KG1 (cell line): ENCODE measurements around the gene COIL.

ENCODE experiments used
- DNase-seq: peaks from one replicate; lab custom pipeline; 2025; lab: John Stamatoyannopoulos, UW

The COIL gene

DNA sequence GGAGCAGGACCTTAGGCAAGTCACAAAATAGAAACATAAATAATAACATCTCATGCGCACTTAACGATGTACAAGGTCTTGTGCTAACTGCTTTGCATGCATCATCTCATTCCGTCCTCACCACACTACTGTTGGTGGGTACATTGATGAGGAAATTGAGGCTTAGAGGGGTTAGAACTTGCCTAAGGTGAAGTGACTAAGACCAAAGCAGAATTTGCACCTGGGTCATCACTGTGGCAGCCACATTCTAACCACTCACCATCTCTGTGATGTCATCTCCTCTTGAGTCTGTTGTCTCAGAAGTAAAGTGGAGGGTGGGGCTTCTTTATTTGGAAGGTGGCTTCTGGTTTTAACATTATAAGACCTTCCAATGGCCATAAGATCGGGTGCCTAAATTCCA, 26.6 kb downstream of the COIL start:
- no peak for DNase-seq

DNA sequence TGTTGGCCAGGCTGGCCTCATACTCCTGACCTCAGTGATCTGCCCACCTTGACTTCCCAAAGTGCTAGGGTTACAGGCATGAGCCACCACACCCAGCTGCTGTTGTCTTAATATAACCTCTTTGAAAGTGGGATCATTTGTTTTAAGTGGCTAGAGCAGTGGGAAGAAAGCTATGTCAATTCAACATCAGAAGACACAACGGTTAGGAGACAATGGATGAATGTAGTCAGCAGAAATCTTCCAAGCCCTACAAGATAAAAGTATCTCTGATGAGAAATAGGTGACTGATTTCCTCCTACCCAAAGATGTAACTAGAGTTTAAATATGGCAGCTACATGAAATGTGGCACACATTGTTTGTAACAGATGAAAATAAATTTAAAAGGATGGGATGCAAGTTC, 27.0 kb downstream of the COIL start:
- no peak for DNase-seq

DNA sequence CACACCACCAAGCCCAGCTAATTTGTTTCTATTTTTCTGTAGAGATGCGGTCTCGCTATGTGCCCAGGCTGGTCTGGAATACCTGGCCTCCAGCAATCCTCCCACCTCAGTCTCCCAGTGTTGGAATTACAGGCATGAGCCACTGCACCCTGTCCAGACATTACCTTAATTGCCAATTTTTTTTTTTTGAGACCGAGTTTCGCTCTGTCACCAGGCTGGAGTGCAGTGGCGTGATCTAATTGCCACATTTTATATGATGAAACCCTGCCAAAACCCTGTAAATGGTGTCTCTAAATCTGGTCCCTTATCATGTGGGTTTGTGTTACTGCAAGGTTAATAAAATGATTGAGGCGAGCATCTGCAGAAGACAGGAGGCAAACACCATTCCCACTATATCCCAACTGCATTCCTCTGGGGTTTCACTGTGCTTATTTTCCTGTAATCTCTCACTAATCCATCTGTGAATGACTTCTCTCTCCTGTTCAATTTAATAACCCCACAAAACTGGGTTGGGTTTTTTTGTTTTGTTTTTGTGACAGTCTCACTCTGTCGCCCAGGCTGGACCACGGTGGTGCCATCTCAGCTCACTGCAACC, 27.6 kb downstream of the COIL start:
- DNase-seq, result no peak

DNA sequence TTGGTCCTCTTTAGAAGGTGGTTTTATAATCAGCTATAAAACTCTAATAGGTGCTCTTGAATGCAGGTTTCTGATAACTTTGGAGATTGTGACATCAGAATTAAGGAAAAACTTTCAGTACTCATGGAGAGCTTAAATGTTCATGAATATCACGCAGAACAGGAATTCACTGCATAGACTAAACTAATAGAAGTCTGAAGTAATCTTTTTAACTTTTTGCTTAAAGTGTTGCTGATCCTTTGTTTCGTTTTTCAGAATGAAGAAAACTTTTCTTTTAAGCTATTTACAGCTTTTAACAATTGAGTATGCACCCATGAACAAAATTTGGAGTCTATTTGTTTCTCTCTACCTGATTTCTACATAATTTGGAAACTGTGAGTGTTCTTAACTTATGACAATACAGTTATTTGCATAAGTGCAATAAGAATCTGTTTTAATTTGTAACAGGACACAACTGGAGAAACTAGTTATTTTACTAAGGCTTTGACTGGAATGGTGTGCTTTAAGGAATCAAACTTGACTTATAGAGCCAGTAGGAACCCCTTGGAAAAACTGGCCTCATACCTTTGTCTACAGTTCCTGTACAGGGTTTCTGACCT, 30.0 kb downstream of the COIL start:
- DNase-seq, result no peak

DNA sequence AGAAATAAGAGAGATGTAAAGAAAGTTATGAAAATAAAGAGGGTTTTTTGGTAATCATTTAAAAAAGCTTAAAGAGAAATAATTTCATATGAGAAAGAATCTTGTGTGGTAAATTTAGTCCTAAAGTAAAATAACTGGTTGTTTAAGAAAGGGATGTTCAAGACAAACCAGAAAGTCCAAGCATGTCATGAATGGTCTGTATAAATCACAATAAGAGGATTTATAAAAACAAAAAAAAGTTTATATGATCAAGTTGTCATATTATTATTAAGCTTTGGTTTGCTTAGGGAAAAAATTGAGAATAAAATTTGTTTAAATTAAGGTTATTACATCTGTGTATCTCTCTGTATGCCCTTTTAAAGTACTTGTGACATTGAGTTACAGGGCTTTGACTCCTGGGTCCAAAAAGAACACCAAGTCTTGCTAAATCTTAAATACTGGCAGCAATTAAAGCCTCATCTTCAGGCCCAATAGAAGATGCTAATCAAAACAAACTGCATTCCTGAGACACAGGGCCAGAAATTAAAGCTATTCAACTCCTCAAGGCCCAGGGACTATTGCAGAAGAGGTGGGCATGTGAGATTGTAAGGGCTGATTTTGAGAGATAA, 31.4 kb downstream of the COIL start:
- no peak for DNase-seq

DNA sequence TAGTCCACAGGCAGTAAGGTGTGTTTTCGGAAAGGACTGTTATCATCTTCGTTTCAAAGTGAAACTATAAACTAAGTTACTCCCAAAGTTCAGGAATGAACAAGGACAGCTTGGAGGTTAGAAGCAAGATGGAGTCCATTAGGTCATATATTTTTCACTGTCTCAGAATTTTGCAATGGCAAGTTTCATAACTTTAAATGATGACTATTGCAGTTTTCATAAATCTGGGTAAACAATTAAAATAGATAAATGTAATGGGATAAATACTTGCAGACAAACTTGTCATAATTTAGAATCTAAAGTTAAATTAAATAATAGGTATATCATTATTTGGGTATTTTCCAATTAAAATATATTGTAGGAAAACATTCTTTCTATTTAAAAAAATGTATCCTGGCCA, 32.3 kb downstream of the COIL start:
- DNase-seq, result no peak

DNA sequence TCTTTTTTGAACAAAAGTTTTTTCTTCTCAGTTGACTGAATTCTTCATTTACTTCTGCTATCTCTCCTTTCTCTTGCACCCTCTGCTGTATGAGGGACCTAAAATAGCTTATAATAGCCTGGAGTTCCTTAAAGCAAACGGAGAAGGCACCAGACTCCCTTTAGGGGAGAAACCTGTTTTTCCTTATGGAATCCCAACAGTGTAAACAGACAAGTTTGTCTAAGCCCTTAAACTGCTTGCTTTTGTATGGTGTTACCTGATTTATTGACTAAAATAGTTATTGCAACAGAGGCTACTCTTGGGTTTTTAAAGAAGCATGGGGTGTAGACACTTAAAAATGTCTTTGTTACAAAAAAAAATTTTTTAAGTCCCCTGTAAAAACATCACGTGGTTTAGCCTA, 34.1 kb downstream of the COIL start:
- DNase-seq, result no peak

DNA sequence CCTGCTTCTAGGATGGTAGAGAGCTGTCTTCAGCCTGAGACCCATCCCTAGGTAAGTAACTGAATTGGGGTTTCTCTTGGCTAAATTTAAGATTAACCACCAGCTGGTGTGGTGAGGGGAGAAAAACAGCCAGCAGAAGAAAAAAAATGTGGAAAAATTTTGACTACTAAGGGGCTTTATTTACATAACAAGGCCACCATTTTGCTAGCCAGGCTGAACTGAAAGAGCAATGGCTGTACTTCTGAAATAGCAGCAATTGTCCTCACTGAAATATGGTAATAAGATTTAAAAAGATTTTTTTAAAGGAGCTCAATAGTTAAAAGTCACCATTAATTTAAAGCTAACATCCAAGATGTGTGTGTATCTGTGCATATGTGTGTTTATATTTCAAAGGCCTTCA, 34.6 kb downstream of the COIL start:
- no peak for DNase-seq

DNA sequence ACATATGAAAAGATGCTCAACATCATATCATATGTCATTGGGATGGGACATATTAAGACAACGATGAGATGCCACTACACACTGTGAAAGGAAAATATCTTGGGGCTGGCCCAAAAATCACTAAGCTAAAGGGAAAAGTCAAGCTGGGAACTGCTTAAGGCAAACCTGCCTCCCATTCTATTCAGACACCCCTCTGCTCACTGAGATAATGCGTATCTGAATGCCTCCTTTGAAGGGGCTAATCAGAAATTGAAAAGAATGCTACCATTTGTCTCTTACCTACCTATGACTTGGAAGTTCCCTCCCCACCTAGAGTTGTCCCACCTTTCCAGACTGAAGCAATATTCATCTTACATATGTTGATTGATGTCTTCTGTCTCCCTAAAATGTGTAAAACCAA, 35.8 kb downstream of the COIL start:
- DNase-seq, result no peak

DNA sequence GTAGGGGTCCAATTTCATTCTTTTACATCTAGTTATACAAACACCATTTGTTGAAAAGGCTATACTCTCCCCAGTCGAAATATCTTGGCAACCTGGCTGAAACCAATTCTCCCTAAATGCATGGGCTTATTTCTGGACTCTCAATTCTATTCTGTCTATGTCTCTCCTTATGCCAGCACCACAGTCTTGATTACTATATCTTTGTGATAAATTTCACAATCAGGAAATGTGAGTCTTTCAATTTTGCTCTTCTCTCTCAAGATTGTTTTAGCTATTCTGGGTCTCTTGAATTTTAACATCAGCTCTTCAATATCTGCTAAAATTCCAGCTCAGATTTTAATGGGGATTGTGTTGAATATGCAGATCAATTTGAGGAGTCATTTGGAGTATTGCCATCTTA, 41.1 kb downstream of the COIL start:
- DNase-seq, result no peak

DNA sequence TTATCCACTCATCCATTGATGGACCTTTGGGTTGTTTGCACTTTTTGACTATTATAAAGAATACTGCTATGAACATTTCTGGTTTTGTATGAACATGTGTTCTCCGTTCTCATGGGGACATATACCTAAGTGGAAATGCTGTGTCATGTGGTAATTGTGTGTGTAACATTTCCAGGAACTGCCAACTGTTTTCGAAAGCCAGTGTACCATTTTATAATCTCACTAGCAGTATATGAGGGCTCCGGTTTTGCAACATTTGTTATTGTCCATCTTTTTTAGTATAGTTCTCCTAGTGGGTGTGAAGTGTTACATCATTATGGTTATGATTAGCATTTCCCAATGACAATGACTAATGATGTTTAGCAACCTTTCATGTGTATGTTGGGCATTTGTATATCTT, 41.9 kb downstream of the COIL start:
- no peak for DNase-seq

DNA sequence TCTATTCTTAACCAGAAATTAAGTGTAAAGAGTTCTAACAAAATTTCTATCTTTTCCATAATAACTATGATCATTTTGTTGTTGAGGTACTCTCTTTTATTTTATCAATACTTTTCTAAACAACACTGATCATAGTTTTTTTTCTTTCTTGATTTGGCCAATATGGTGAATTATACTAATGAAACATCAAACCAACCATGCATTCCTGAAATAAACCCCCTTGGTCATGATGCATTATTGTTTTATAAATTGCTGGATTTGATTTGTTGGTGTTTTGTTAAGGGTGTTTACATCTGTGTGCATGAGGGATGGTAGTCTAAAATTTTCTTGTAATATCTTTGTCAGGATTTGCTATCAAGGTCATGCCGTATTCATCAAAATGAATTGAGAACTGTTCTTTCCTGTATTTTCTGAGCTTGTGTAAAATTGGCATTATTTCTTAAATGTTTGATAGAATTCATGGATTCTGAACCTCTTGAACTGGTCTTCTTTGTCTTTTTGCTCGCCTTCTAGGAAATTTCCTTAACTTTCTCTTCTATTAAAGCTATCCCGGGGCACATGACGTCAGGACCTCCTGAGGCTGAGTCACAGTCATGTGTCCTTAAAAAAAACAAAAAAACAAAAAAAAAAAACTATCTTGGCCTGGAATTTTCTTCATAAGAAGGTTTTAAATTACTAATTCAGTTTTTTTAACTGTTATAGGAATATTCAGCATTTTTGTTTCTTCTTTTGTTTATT, 43.1 kb downstream of the COIL start:
- DNase-seq, result no peak

DNA sequence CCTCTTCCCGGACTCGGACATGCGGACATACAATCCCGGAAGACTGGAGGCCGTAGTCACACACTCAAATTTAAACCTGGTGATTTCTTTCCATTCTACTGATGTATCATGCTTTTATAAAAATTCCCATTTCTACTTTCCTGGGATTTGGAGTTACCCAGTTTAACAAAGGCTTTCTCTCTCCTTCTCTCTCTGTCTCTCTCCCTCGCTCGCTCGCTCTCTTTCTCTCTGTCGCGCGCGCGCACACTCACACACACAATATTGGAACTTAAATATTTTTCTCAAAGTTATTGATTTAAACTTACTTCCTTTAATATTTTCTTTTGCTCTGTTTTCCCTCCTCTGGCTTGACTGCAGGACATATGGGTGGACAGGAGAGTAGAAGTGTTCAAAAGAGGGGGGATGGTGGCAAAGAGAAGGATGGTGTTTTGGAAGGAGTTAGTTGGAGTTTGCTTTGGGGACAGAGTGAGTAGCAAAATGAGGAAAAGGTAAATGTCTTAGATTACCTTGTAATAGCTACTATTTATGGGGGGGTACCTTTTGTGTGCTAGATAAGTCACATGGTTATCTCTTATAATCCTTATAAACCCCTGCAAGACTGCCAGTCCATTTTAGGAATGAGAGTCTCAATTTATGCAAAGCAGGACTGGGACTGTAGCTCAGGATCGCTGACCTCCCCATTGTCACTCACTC, 46.1 kb downstream of the COIL start:
- no peak for DNase-seq

DNA sequence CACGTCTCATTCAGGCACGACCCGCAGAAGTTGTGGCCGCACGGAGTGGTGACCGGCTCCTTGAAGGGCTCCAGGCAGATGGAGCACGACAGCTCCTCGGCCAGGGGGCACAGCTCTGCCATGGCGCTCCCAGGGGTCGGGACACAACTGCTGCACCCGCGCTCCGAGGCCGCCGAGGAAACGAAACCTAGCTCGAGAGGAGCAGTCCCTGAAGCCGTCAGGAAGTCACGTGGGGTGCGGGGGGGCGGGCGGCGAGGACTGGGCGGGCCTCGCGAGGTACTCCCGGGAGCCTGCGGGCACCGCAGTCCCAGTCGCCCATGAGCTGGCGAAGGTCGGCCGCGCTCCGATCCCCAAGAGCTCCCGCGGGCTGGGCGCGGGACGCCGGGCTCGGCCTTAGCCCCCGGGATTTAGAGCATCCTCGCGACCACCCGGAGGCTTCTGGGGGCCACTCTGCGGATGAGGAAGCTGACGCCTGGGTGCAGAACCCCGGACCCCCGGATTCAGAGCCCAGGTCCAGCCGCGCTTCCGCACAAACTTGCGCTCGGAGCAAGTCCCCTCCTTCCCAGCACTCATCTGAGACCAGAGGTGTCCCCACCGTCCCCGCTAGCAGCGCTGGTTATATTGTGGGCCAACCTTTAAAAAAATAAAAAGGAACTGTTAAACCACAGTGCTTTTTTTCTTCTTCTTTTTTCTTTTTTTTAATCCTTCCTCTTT, 46.8 kb downstream of the COIL start, which contains the start of gene TRIM25:
Gene TRIM25 (minus strand): TSS at position 183 of the 714 bp plus-strand sequence. CDS start 61 bp downstream, at position 122.
- DNase-seq, result peak; percentile 69

DNA sequence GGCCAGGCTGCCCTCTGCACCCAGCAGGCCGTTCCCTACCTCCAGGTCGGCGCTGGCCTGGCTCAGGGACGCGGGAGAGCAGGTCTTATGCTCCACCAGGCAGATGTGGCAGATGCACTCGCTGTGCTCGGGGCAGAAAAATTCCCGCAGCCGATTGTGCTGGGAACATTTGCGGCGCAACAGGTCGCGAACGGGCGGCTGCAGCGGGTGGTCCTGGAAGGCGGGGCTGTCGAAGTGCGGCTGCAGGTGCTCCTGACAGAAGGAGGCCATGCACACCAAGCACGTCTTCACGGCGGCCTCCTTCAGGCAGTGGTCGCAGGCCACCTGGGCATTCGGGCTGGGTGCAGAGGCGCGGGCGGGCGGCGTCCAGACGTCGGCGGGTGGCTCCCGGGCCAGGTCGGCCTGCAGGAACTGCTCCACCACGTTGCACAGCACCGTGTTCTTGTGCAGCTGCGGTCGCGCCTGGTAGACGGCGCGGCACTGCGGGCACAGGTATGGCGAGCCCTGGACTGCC, 47.4 kb downstream of the COIL start:
- DNase-seq, result no peak

DNA sequence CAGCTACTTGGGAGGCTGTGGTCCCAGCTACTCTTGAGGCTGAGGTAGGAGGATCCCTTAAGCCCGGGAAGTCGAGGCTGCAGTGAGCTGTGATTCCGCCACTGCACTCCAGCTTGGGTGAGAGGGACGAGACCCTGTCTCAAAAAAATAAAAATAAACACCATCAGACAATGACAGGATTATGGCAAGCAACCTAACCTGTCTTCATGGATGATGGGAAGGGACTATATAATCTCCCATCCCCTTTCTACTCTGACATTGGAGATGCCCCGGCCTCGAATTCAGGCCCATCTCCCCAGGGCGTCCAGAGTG, 47.9 kb downstream of the COIL start:
- no peak for DNase-seq

DNA sequence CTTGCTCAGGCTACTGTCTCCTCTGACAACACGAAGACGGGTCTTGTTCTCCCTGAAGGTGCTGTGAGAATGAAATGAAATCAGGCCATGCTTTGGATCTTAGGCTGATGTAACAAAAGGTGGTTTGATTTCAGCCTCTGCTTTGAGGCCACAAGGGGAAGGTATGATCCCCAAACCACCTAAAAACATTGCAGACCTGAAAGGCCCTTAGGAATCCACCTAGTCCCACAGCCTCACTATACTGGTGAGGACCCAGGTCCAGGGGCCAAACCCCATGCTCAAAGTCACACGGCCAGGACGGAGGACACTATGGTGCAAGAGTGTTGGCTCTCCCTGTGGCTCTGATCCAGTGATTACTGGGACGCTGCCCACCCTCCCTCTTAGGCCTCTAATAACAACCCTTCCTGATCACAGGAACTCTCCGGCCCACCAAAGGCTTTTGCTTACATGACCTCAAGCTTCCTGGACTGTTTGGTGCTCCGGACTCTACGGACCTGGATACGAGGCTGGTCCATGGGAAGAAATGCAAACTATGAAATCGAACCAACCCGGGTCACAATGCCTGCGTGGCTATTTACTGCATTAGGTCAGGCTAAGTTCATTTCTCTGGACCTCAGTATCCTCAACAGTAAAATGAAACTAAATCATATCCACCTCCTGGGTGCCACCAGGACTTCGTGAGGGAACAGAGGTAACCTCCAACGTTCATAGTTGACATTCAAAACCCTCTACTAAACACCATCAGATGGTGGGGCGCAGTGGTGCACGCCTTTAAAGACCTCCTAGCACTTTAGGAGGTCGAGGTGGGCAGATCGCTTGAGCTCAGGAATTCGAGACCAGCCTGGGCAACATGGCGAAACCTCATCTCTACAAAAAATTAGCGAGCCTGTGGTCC, 48.5 kb downstream of the COIL start:
- peak; percentile 16 for DNase-seq

DNA sequence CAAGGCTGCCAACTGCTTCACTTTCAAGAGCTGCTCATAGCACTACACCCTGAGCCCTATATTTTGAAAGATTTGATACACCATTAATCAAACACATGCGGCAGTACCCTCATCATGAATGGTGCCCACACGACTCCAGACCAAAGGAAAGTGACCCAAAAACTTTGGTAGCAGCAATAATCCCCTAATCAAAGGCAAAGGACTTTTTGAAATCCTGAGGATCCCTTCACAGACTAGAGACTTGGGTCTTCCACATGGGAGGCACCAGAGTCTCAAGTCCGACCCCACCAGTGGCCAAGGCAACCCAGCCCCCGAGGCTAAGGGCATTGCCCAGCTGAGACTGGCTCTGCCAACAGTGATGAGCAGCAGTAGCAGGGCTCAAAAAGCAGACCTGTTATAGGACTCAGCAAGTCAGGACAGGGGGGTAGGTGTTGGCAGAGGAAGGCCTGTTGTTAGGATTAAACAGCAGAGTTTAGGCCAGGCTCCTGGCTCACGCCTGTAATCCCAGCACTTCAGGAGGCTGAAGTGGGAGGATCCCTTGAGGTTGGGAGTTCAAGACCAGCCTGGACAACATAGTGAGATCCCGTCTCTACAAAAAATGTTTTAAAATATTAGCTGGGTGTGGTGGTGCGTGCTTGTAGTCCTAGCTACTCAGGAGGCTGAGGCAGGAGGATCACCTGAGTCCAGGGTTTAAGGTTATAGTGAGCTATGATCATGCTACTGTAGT, 50.2 kb downstream of the COIL start:
- no peak for DNase-seq

DNA sequence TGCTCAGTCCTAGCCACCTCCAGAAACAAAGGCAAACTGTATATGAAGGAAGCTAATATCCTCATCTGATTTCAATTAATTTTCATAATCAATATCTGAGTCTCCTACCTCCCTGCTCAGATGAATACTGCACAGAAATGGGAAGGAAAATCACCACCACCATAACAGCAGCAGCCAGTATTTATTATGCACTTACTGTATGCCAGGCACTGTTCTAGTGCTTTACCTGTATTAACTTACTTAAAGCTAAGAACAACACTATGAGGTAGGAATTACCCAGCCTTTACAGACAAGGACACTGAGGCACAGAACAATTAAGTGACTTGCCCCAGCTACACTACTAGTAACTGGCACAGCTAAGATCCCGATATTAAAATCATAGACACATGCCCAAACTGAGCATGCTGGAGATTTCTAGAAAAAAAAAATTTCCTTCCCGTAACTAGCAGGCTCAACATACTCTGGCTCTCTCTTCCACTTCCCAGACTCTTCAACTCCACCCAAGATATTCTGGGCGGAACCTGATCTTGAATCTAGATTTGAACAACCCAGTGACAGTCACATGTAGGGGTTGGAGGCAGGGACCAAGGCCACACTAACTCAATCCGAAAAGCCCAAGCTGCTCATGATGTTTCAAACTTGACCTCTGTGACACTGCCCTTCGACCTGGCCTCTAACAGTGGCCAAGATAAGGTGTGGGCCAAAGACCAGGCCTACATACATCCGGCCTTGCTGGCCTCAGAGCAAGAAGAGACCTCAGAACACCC, 50.9 kb downstream of the COIL start:
- DNase-seq, result no peak
